ENCODE measurements around the gene ZBTB5. TPM values are rescaled to one million over a fixed set of nuclear protein-coding genes. Genes with fewer than 3 reads are reported as not detected.

Gene ZBTB5
- total and polyA plus RNA-seq, 4 donors: 2.4 to 9.4 (median 6.5) TPM

- H3K27me3 ChIP-seq (ENCODE audit: control insufficient read depth in 4 of 4, insufficient read depth in 4 of 4, low read length in 3 of 4): no peaks in the 10 kb centered on the region
- H3K9me3 ChIP-seq (ENCODE audit: control insufficient read depth in 4 of 4, low read length in 3 of 4): no peaks in the 10 kb centered on the region
- DNase-seq (ENCODE audit: low spot score): no peak
- 37% methylated on average over 1 of the region's 1 CpG for WGBS
- no peak overlapping the region for H3K27ac ChIP-seq (ENCODE audit: low read depth in 1 of 2, low read length in 2 of 2)
- no peak overlapping the region for H3K4me3 ChIP-seq (ENCODE audit: low read depth in 1 of 3, low read length in 3 of 3)
- H3K9ac ChIP-seq (ENCODE audit: low read depth in 1 of 2, low read length in 2 of 2): no peak overlapping the region
- peaks cover 12 to 69% (median 52%) of the 10 kb centered on the region in 4 donors for H3K36me3 ChIP-seq (ENCODE audit: control insufficient read depth in 4 of 4, insufficient read depth in 3 of 4, low read depth in 1 of 4, low read length in 3 of 4)
- H3K4me1 ChIP-seq (ENCODE audit: control insufficient read depth in 4 of 4, insufficient read depth in 4 of 4, low read length in 3 of 4): peaks cover 10 to 20% (median 14%) of the 10 kb centered on the region in 4 donors
- TF ChIP-seq RXRA (IDR thresholded peaks at IDR 0.05) (peak; percentile 81 to 86), NR2F2 (IDR thresholded peaks at IDR 0.05) (peak; percentile 40), SP1 (IDR thresholded peaks at IDR 0.05) (peak; percentile 41), HNF4A (conservative IDR thresholded peaks at IDR 0.05) (peak; percentile 55 to 59), EGR1 (IDR thresholded peaks at IDR 0.05; ENCODE audit: low read depth in 2 of 2) (no peak), RAD21 (IDR thresholded peaks at IDR 0.05) (peak in 1 of 2 donors; percentile 15), GABPA (IDR thresholded peaks at IDR 0.05 in 1 of 2, conservative IDR thresholded peaks at IDR 0.05 in 1 of 2) (no peak), ATF3 (IDR thresholded peaks at IDR 0.05) (peak; percentile 40), FOXA2 (IDR thresholded peaks at IDR 0.05) (peak; percentile 27), TAF1 (conservative IDR thresholded peaks at IDR 0.05) (no peak), JUND (IDR thresholded peaks at IDR 0.05) (peak in 1 of 2 donors; percentile 22)
Measured at GRCh38 chr9:37491939-37492338, 26.7 kb upstream of the ZBTB5 start.

DNA sequence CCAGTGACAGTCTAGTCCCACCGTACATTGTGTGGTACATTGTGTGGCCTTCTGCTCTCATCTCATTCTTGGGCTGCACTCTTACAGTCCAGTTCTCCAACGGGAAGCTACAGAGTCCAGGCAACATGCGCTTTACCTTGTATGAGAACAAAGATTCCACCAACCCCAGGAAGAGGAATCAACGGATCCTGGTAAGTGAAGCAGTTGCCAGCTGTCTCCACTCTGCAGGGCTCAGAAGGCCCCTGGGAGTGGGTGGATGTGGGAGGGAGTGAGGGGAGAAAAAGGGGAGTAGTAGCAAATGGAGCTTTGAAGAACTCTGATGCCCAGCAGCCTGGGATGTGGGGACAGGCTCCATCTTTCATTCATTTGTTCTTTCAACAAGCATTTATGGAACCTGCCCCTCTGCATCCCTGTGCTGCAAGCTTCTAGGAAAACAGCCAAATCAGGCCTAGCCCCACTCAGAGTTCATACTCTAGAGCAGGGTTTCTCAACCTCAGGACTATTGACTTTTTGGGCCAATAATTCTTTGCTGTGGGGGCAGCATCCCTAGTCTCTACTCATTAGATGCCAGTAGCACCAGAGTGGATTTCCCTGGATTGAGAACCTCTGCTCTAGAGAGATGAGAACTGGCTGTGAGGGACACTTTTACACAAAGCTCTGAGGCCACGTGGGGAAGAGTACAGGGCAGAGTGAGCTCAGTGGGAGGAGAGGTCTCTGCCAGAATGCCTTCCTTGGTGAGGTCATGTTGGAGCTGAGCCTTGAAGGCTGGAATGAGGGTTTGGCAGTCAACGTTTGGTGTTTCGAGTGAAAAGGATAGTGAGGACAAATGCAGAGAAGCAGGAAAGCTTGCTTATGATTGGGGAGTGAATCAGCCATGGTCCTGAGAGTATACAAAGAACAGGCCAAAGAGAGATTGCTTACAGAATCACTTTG is 21.6 kb upstream of the ZBTB5 start:
- WGBS: 13% methylated on average over 7 of the region's 7 CpGs
- no peak for DNase-seq (ENCODE audit: low spot score)
- peak overlapping the region; percentile 58 to 90 for H3K27ac ChIP-seq (ENCODE audit: low read depth in 1 of 2, low read length in 2 of 2)
- peaks cover 14 to 32% (median 23%) of the 10 kb centered on the region in 4 donors for H3K4me1 ChIP-seq (ENCODE audit: control insufficient read depth in 4 of 4, insufficient read depth in 4 of 4, low read length in 3 of 4)
- TF ChIP-seq GABPA (IDR thresholded peaks at IDR 0.05 in 1 of 2, conservative IDR thresholded peaks at IDR 0.05 in 1 of 2) (peak in 1 of 2 donors; percentile 63), HNF4A (conservative IDR thresholded peaks at IDR 0.05) (peak; percentile 85 to 91), SP1 (IDR thresholded peaks at IDR 0.05) (peak; percentile 80), MAX (IDR thresholded peaks at IDR 0.05) (peak; percentile 68), CTCF (IDR thresholded peaks at IDR 0.05; ENCODE audit: low read depth, low read length, missing input control) (no peak), FOXA1 (IDR thresholded peaks at IDR 0.05) (no peak), RXRA (IDR thresholded peaks at IDR 0.05) (peak; percentile 95 to 98), JUND (IDR thresholded peaks at IDR 0.05) (peak in 1 of 2 donors; percentile 77), RAD21 (IDR thresholded peaks at IDR 0.05) (peak; percentile 54 to 63), HNF4G (IDR thresholded peaks at IDR 0.05) (peak; percentile 41), EGR1 (IDR thresholded peaks at IDR 0.05; ENCODE audit: low read depth in 2 of 2) (peak in 1 of 2 donors; percentile 39), YY1 (IDR thresholded peaks at IDR 0.05) (peak; percentile 72), TAF1 (conservative IDR thresholded peaks at IDR 0.05) (no peak), ATF3 (IDR thresholded peaks at IDR 0.05) (peak; percentile 54), FOXA2 (IDR thresholded peaks at IDR 0.05) (peak; percentile 56), NR2F2 (IDR thresholded peaks at IDR 0.05) (no peak)
- TF ChIP-seq, protein P1, sequence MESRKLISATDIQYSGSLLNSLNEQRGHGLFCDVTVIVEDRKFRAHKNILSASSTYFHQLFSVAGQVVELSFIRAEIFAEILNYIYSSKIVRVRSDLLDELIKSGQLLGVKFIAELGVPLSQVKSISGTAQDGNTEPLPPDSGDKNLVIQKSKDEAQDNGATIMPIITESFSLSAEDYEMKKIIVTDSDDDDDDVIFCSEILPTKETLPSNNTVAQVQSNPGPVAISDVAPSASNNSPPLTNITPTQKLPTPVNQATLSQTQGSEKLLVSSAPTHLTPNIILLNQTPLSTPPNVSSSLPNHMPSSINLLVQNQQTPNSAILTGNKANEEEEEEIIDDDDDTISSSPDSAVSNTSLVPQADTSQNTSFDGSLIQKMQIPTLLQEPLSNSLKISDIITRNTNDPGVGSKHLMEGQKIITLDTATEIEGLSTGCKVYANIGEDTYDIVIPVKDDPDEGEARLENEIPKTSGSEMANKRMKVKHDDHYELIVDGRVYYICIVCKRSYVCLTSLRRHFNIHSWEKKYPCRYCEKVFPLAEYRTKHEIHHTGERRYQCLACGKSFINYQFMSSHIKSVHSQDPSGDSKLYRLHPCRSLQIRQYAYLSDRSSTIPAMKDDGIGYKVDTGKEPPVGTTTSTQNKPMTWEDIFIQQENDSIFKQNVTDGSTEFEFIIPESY (IDR thresholded peaks at IDR 0.05): peak; percentile 38
- TF ChIP-seq, protein P2, sequence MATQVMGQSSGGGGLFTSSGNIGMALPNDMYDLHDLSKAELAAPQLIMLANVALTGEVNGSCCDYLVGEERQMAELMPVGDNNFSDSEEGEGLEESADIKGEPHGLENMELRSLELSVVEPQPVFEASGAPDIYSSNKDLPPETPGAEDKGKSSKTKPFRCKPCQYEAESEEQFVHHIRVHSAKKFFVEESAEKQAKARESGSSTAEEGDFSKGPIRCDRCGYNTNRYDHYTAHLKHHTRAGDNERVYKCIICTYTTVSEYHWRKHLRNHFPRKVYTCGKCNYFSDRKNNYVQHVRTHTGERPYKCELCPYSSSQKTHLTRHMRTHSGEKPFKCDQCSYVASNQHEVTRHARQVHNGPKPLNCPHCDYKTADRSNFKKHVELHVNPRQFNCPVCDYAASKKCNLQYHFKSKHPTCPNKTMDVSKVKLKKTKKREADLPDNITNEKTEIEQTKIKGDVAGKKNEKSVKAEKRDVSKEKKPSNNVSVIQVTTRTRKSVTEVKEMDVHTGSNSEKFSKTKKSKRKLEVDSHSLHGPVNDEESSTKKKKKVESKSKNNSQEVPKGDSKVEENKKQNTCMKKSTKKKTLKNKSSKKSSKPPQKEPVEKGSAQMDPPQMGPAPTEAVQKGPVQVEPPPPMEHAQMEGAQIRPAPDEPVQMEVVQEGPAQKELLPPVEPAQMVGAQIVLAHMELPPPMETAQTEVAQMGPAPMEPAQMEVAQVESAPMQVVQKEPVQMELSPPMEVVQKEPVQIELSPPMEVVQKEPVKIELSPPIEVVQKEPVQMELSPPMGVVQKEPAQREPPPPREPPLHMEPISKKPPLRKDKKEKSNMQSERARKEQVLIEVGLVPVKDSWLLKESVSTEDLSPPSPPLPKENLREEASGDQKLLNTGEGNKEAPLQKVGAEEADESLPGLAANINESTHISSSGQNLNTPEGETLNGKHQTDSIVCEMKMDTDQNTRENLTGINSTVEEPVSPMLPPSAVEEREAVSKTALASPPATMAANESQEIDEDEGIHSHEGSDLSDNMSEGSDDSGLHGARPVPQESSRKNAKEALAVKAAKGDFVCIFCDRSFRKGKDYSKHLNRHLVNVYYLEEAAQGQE (IDR thresholded peaks at IDR 0.05): no peak
- H3K36me3 ChIP-seq (ENCODE audit: control insufficient read depth in 4 of 4, insufficient read depth in 3 of 4, low read depth in 1 of 4, low read length in 3 of 4): peaks cover 2 to 23% (median 15%) of the 10 kb centered on the region in 4 donors
- no peaks in the 10 kb centered on the region for H3K27me3 ChIP-seq (ENCODE audit: control insufficient read depth in 4 of 4, insufficient read depth in 4 of 4, low read length in 3 of 4)
- H3K9me3 ChIP-seq (ENCODE audit: control insufficient read depth in 4 of 4, low read length in 3 of 4): no peaks in the 10 kb centered on the region
- H3K9ac ChIP-seq (ENCODE audit: low read depth in 1 of 2, low read length in 2 of 2): peak overlapping the region; percentile 79 to 80
- peak overlapping the region; percentile 85 to 99 (median 91) for H3K4me3 ChIP-seq (ENCODE audit: low read depth in 1 of 3, low read length in 3 of 3)

Data from liver (tissue), 9 donors.